K562 (cell line): ENCODE data around the gene GPR142. TPM values are rescaled to one million over a fixed set of nuclear protein-coding genes. Genes with fewer than 3 reads are reported as not detected.

ENCODE experiments used
- ATF3 ChIP-seq, 2 experiments: fragments of 450-650 bp in 1 of 2; sonication (generic) in 1 of 2; formaldehyde crosslinking in 1 of 2; IDR thresholded peaks in 1 of 2; conservative IDR thresholded peaks in 1 of 2; 2 replicates each; pipeline versions ENCODE4 v1.6.1 to v1.8.1; 2016 to 2023; ENCODE audit warnings: mild to moderate bottlenecking in 2 of 2, moderate library complexity in 2 of 2, inconsistent platforms in 1 of 2, missing genetic modification reagents in 1 of 2
- ATF6 ChIP-seq: sonication (generic); formaldehyde crosslinking; IDR thresholded peaks from 2 replicates; pipeline ENCODE4 v1.4.0; 2020; ENCODE audit warnings: mild to moderate bottlenecking, missing genetic modification reagents
- ATF7 ChIP-seq: fragments of 450-650 bp; IDR thresholded peaks from 2 replicates; pipeline ENCODE4 v1.7.1; 2014; ENCODE audit warnings: mild to moderate bottlenecking, moderate library complexity
- CCNT2 ChIP-seq: IDR thresholded peaks from 2 replicates; pipeline ENCODE4 v1.6.1; 2011; ENCODE audit warnings: borderline replicate concordance, low read depth, mild to moderate bottlenecking, moderate library complexity, mixed read lengths, low read length; ENCODE audit not compliant: insufficient read length; ENCODE audit errors: extremely low read depth
- CXXC5 ChIP-seq: fragments of 250-450 bp; sonication (Bioruptor Pico); IDR thresholded peaks from 2 replicates; pipeline ENCODE4 v1.8.0; 2022; ENCODE audit warnings: inconsistent platforms, mild to moderate bottlenecking, moderate library complexity
- HNRNPL ChIP-seq: fragments of 200-400 bp; formaldehyde crosslinking; IDR thresholded peaks from 2 replicates; pipeline ENCODE4 v1.6.1; 2017; ENCODE audit warnings: low read depth, mild to moderate bottlenecking, low read length
- ILK ChIP-seq: fragments of 450-650 bp; IDR thresholded peaks from 2 replicates; pipeline ENCODE4 v1.6.1; 2016; ENCODE audit warnings: missing genetic modification characterization, low read depth, mild to moderate bottlenecking, missing compliant biosample characterization, moderate library complexity, borderline replicate concordance
- PATZ1 ChIP-seq: fragments of 250-450 bp; sonication (Bioruptor Pico); IDR thresholded peaks from 2 replicates; pipeline ENCODE4 v1.5.0; 2020; ENCODE audit warnings: mild to moderate bottlenecking, borderline replicate concordance
- RBM25 ChIP-seq: fragments of 200-400 bp; formaldehyde crosslinking; IDR thresholded peaks from 2 replicates; pipeline ENCODE4 v1.6.1; 2018; ENCODE audit warnings: low read length, low read depth, moderate library complexity; ENCODE audit not compliant: severe bottlenecking
- ZBTB33 ChIP-seq: sonication (generic); formaldehyde crosslinking; IDR thresholded peaks from 2 replicates; pipeline ENCODE4 v1.8.1; 2023; ENCODE audit warnings: mild to moderate bottlenecking, missing genetic modification reagents
- ZFP36 ChIP-seq: fragments of 150-350 bp; IDR thresholded peaks from 2 replicates; pipeline ENCODE4 v1.6.1; 2018; ENCODE audit warnings: low read length, low read depth; ENCODE audit not compliant: partially characterized antibody
- ZNF431 ChIP-seq: sonication (generic); formaldehyde crosslinking; IDR thresholded peaks from 2 replicates; pipeline ENCODE4 v1.8.0; 2022; ENCODE audit warnings: mild to moderate bottlenecking, missing genetic modification reagents
- ZNF668 ChIP-seq: fragments of 250-450 bp; sonication (Bioruptor Pico); IDR thresholded peaks from 2 replicates; pipeline ENCODE4 v1.8.0; 2022; ENCODE audit warnings: mild to moderate bottlenecking, inconsistent platforms
- ZNF740 ChIP-seq, 3 experiments: fragments of 200-800 bp in 1 of 3; sonication (Bioruptor generic) in 1 of 3; sonication (generic) in 1 of 3; formaldehyde crosslinking in 1 of 3; IDR thresholded peaks; 2 replicates each; pipeline versions ENCODE4 v1.6.1 to v1.8.0; 2016 to 2022; ENCODE audit warnings: mild to moderate bottlenecking in 2 of 3, missing compliant biosample characterization in 2 of 3, missing genetic modification characterization in 2 of 3, missing genetic modification reagents in 1 of 3
- ZNF77 ChIP-seq: fragments of 250-450 bp; sonication (Bioruptor Pico); IDR thresholded peaks from 2 replicates; pipeline ENCODE4 v1.5.0; 2020
- polyA plus RNA-seq, 8 experiments: library from polyadenylated mRNA; depleted of rRNA in 4 of 8; stranded (reverse) in 5 of 8; unstranded in 3 of 8; fragments of >200 nt; fragmentation: Nextera tagmentation in 2 of 8; fragmentation: Illumina TruSeq in 1 of 8; extraction: Ambion mirVana in 2 of 8; extraction: Trizol in 1 of 8; gene quantifications; 2 replicates each; pipeline versions ENCODE4 v1.2.1 to v1.2.3, GENCODE V29; 2011 to 2014; ENCODE audit warnings: inconsistent platforms in 1 of 8, missing spikeins in 1 of 8
- total RNA-seq, 7 experiments: library from RNA; depleted of rRNA in 6 of 7; stranded (reverse); fragments of >200 nt in 6 of 7; fragmentation: Illumina TruSeq in 2 of 7; extraction: Trizol in 2 of 7; gene quantifications; 2 replicates each; pipeline versions ENCODE4 v1.2.1 to v1.2.3, GENCODE V29; 2011 to 2021; ENCODE audit warnings: low replicate concordance in 1 of 7

Gene GPR142
- total and polyA plus RNA-seq, 9 of the 15 experiments (the other 6 are each of a cell fraction or from before 2014, with no cell fraction given), result not detected

GRCh38 chr17:74325743-74326379 lies 41.4 kb upstream of the GPR142 start, which contains the start of gene KIF19 (continued):
- peak; percentile 75 for TF ChIP-seq ZNF740 (CRISPR knock-in tag; IDR thresholded peaks at IDR 0.05)
- no peak for TF ChIP-seq ZNF740 (tag; IDR thresholded peaks at IDR 0.05)
- no peak for TF ChIP-seq ZNF431 (CRISPR knock-in tag)
- TF ChIP-seq PATZ1 (CRISPR knock-in tag), result no peak
- no peak for TF ChIP-seq ZNF77
- peak; percentile 14; the same call in 1 of the 2 replicates for TF ChIP-seq ATF7
- TF ChIP-seq ATF6 (CRISPR knock-in tag), result no peak
- TF ChIP-seq ZNF668 (CRISPR knock-in tag), result no peak
- TF ChIP-seq ZFP36, result peak; percentile 96
- TF ChIP-seq ATF3 (IDR thresholded peaks at IDR 0.05), result no peak
- no peak for TF ChIP-seq ATF3 (CRISPR knock-in tag; conservative IDR thresholded peaks at IDR 0.05)
- TF ChIP-seq RBM25, result peak; percentile 91
- TF ChIP-seq HNRNPL, result peak; percentile 46; the same call in 1 of the 2 replicates
- TF ChIP-seq ILK (tag), result no peak
- peak; percentile 58 for TF ChIP-seq CXXC5 (CRISPR knock-in tag)
- peak; percentile 71 for TF ChIP-seq ZBTB33 (CRISPR knock-in tag)
- TF ChIP-seq CCNT2, result peak; percentile 14
- TF ChIP-seq, all 486 proteins: peak for 12
